A673 (cell line): ENCODE measurements around the gene PSD. TPM values are rescaled to one million over a fixed set of nuclear protein-coding genes. Genes with fewer than 3 reads are reported as not detected.

ENCODE experiments used
- BruUV-seq: library from RNA; stranded (reverse); fragments of 400-500 nt; replicated peaks from 2 replicates; lab custom pipeline; 2021; lab: Mats Ljungman, UMichigan
- CTCF ChIA-PET: fragments of 300-600 bp; sonication (Branson Sonifier 250); formaldehyde crosslinking; loops from one replicate; lab custom pipeline; 2022; ENCODE audit warnings: antibody characterized with exemption; lab: Charles Lee
- POLR2A ChIA-PET: fragments of 300-600 bp; sonication (Branson Sonifier 250); formaldehyde crosslinking; loops from one replicate; lab custom pipeline; 2022; ENCODE audit warnings: antibody characterized with exemption; ENCODE audit not compliant: low non-redundant PET; lab: Charles Lee
- DNase-seq: peaks from one replicate; pipeline ENCODE4 v3.0.0-alpha.2; 2015; ENCODE audit warnings: low spot score
- H3K27ac ChIP-seq: fragments of 200-600 bp; sonication (generic); 2 replicates; pipeline ENCODE4 v1.5.1; 2016; ENCODE audit warnings: mixed run types, low read depth, mild to moderate bottlenecking, mixed read lengths, antibody characterized with exemption, low read length; ENCODE audit not compliant: poor library complexity, severe bottlenecking
- H3K27me3 ChIP-seq: fragments of 200-600 bp; sonication (generic); replicated peaks from 2 replicates; pipeline ENCODE4 v1.6.1; 2017; ENCODE audit warnings: mixed run types, low read depth, mild to moderate bottlenecking, mixed read lengths, antibody characterized with exemption, low read length; ENCODE audit not compliant: insufficient read depth, poor library complexity
- H3K36me3 ChIP-seq: fragments of 200-600 bp; sonication (generic); 2 replicates; pipeline ENCODE4 v1.6.1; 2016; ENCODE audit warnings: mixed run types, mild to moderate bottlenecking, mixed read lengths, antibody characterized with exemption, low read length; ENCODE audit not compliant: insufficient read depth, poor library complexity, severe bottlenecking
- H3K4me1 ChIP-seq: fragments of 200-600 bp; sonication (generic); 2 replicates; pipeline ENCODE4 v1.6.1; 2017; ENCODE audit warnings: mixed run types, mild to moderate bottlenecking, mixed read lengths, antibody characterized with exemption, low read length; ENCODE audit not compliant: insufficient read depth, poor library complexity, severe bottlenecking
- H3K4me3 ChIP-seq: fragments of 200-600 bp; sonication (generic); 2 replicates; pipeline ENCODE4 v1.5.1; 2016; ENCODE audit warnings: low read depth, mixed run types, mild to moderate bottlenecking, mixed read lengths, low read length; ENCODE audit not compliant: poor library complexity, severe bottlenecking
- H3K9me3 ChIP-seq: fragments of 200-600 bp; sonication (generic); 2 replicates; pipeline ENCODE4 v1.6.1; 2016; ENCODE audit warnings: mixed run types, low read depth, mild to moderate bottlenecking, mixed read lengths, antibody characterized with exemption, low read length; ENCODE audit not compliant: poor library complexity, severe bottlenecking
- CTCF ChIP-seq: fragments of 300-800, 200-600 bp; sonication (generic); conservative IDR thresholded peaks from 2 replicates; pipeline ENCODE4 v1.5.1; 2017; ENCODE audit warnings: low read depth, mild to moderate bottlenecking, antibody characterized with exemption, low read length, moderate library complexity, mixed read lengths
- EZH2 ChIP-seq: fragments of 200-600 bp; sonication (generic); IDR thresholded peaks from 2 replicates; pipeline ENCODE4 v1.6.1; 2017; ENCODE audit warnings: borderline replicate concordance, low read depth, mild to moderate bottlenecking, mixed read lengths, antibody characterized with exemption, low read length; ENCODE audit not compliant: poor library complexity, severe bottlenecking
- intact Hi-C: fragments of 100-400 bp; cut with micrococcal nuclease; formaldehyde crosslinking; loops from one replicate; pipeline ENCODE4 v1.10.0; 2022; ENCODE audit not compliant: unreplicated experiment
- total RNA-seq: library from RNA; stranded (reverse); gene quantifications from 2 replicates; pipeline ENCODE4 v1.2.3, GENCODE V29; 2021

Gene PSD
- total RNA-seq, 1 experiment from 2014 or later = 5.8 TPM

DNA sequence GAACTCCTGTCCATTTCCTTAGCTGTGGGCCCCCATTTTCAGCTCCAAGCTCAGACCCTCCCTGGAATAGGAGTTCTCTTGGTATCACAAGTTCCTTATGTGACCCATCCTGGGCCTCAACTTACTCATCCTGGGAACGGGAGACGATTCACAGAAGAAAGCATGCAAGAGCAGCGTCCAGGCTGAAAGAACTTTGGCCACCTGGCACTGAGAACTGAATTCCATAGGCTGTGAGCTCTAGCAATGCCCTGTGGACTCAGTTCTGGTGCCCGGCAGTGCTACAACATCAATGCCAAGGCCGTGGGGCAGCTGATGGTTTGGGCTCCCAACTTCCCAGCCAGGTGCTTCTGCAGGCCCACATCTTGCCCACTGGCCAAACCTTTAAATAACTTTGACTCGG lies 17.7 kb upstream of the PSD start:
- Histone ChIP-seq H3K4me1 (peaks cover 11% of the 10 kb centered on the region), H3K36me3 (no peaks in the 10 kb centered on the region), H3K27ac (no peak overlapping the region), H3K9me3 (no peaks in the 10 kb centered on the region), H3K4me3 (no peak overlapping the region), H3K27me3 (no peaks in the 10 kb centered on the region)
- no peak for DNase-seq
- TF ChIP-seq CTCF (no peak), EZH2 (no peak)
- CTCF ChIA-PET = no interaction called here
- BruUV-seq = no TSS peak
- POLR2A ChIA-PET = no interaction called here
- intact Hi-C loops = no loop called here

DNA sequence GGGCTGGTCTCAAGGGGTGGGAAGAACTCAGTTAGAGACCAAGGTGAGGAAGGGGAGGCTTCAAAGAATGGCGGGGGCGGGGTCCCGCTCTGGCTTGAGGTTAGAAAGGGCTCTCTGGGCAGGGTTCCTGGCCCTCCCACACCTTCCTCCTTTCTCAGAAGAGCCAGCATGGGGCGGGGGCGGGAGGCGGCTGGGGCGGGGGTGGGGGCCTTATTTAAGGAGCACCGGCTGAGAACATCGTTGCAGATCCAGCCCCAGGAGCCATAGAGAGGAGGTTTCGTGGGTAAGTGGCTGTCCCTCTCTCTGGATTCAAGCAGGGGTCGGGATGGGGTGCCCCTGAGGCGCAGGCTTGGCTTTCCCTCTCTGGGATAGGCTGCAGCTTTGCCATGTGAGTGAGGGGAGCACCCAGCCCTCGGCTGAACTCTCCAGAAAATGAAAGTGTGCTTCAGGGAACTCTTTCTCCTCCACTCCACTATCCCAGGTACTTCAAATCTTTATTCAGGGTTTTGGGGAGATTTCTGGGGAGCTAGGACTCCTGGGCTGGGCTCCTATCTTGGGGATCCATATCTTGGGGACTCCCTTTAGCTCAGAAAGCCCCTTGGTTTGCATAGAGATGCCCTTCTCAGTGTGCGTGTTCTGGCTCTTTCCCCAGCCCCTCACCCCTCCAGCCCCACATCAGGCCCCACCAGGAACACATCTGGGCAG lies 17.1 kb upstream of the PSD start:
- H3K4me1 ChIP-seq = peaks cover 13% of the 10 kb centered on the region
- no peaks in the 10 kb centered on the region for H3K9me3 ChIP-seq
- H3K27me3 ChIP-seq = no peaks in the 10 kb centered on the region
- H3K27ac ChIP-seq = peak overlapping the region; percentile 8
- intact Hi-C loops = no loop called here
- H3K36me3 ChIP-seq = no peaks in the 10 kb centered on the region
- CTCF ChIA-PET = no interaction called here
- POLR2A ChIA-PET = interaction anchor here (0.6 kb wide), 1 partner anchor 12 kb away, joined by 3 read pairs; no protein-coding TSS in a partner anchor
- BruUV-seq = no TSS peak
- peak overlapping the region; percentile 27 for H3K4me3 ChIP-seq
- peak; percentile 19 for DNase-seq
- TF ChIP-seq CTCF (no peak), EZH2 (no peak)

- Histone ChIP-seq H3K4me1 (peaks cover 13% of the 10 kb centered on the region), H3K4me3 (peak overlapping the region; percentile 27), H3K27ac (peak overlapping the region; percentile 8), H3K27me3 (no peaks in the 10 kb centered on the region), H3K36me3 (no peaks in the 10 kb centered on the region), H3K9me3 (no peaks in the 10 kb centered on the region)
- intact Hi-C loops = no loop called here
- TF ChIP-seq CTCF (no peak), EZH2 (no peak)
- ChIA-PET POLR2A (interaction anchor here (0.6 kb wide), 1 partner anchor 11 kb away, joined by 3 read pairs; no protein-coding TSS in a partner anchor), CTCF (no interaction called here)
- BruUV-seq = no TSS peak
- no peak for DNase-seq
Observed at GRCh38 chr10:102435133-102435497, 16.5 kb upstream of the PSD start.
